Measurements from ENCODE around the gene ACSS2. TPM values are rescaled to one million over a fixed set of nuclear protein-coding genes. Genes with fewer than 3 reads are reported as not detected.

Gene ACSS2
- total and polyA plus RNA-seq, 11 donors, result 72.6 to 117 (median 99.7) TPM

- Histone ChIP-seq H3K36me3 (no peaks in the 10 kb centered on the region), H3K27ac (peak overlapping the region; percentile 50 to 89 (median 80)), H3K27me3 (no peaks in the 10 kb centered on the region), H3K4me3 (no peak overlapping the region), H3K4me1 (peaks cover 8 to 47% (median 25%) of the 10 kb centered on the region in 12 donors), H3K9me3 (no peaks in the 10 kb centered on the region)
- TF ChIP-seq POLR2A (IDR thresholded peaks at IDR 0.05) (no peak), CTCF (IDR thresholded peaks at IDR 0.05) (no peak)
- WGBS, 4 donors, result 22 to 29% (median 23%) methylated on average over 7 of the region's 7 CpGs
- DNase-seq, result peak in 4 of 5 donors; percentile 57 to 80 (median 68)
- intact Hi-C loops (cut with DNase I), result no loop called here
- ATAC-seq, result peak; percentile 90 to 97 (median 97)
Measured at GRCh38 chr20:34907616-34908469, 31.4 kb downstream of the ACSS2 start.

- Histone ChIP-seq H3K36me3 (peaks cover 0 to 36% (median 7%) of the 10 kb centered on the region in 9 donors), H3K27me3 (no peaks in the 10 kb centered on the region), H3K27ac (peak overlapping the region in 11 of 12 donors; percentile 4 to 68 (median 48)), H3K9me3 (no peaks in the 10 kb centered on the region), H3K4me3 (no peak overlapping the region), H3K4me1 (peaks cover 0 to 41% (median 20%) of the 10 kb centered on the region in 12 donors)
- 77 to 86% (median 80%) methylated on average over 4 of the region's 4 CpGs for WGBS, 4 donors
- ATAC-seq, result peak in 1 of 4 donors; percentile 18
- TF ChIP-seq POLR2A (IDR thresholded peaks at IDR 0.05) (no peak), CTCF (IDR thresholded peaks at IDR 0.05) (no peak)
- DNase-seq, result no peak
- intact Hi-C loops (cut with DNase I), result no loop called here
Measured at GRCh38 chr20:34915131-34915530, 38.7 kb downstream of the ACSS2 start.

- H3K36me3 ChIP-seq, result peaks cover 0 to 43% (median 14%) of the 10 kb centered on the region in 9 donors
- no peak overlapping the region for H3K4me3 ChIP-seq
- WGBS, 4 donors, result 74 to 77% (median 76%) methylated on average over 4 of the region's 4 CpGs
- DNase-seq, result no peak
- H3K27ac ChIP-seq, result peak overlapping the region in 10 of 12 donors; percentile 4 to 68 (median 50)
- intact Hi-C loops (cut with DNase I), result no loop called here
- no peak for TF ChIP-seq POLR2A (IDR thresholded peaks at IDR 0.05)
- TF ChIP-seq CTCF (IDR thresholded peaks at IDR 0.05), result no peak
- no peaks in the 10 kb centered on the region for H3K27me3 ChIP-seq
- ATAC-seq, result peak in 2 of 4 donors; percentile 30 to 44
- H3K9me3 ChIP-seq, result no peaks in the 10 kb centered on the region
- H3K4me1 ChIP-seq, result peaks cover 0 to 41% (median 20%) of the 10 kb centered on the region in 12 donors
Measured at GRCh38 chr20:34915749-34916455, 39.5 kb downstream of the ACSS2 start.
